Sciatic nerve (tissue), 1 donor: ENCODE results near the gene EPDR1. TPM values are rescaled to one million over a fixed set of nuclear protein-coding genes. Genes with fewer than 3 reads are reported as not detected.

Source experiments
- total RNA-seq: library from RNA; stranded (reverse); fragmentation: NEBNext Ultra II Directional; extraction: Animal tissue kit (Norgen Biotek cat#: 25700); gene quantifications from one replicate; pipeline ENCODE4 v1.2.1, GENCODE V29; 2021
- donor health status: DM: no; HTN: no; CAD: no.

Gene EPDR1
- total RNA-seq, 1 donor from 2014 or later = 46.9 TPM

Other genes with a start within 250 kb of the EPDR1 start
- gene GPR141, start 236.9 kb upstream of the EPDR1 start, total RNA-seq = 1.8 TPM
- gene NME8, start 72.0 kb upstream of the EPDR1 start, total RNA-seq = 1.2 TPM
- gene SFRP4, start 3.8 kb upstream of the EPDR1 start, total RNA-seq = 261 TPM